K562 (cell line): ENCODE measurements around the gene LOC101059915.

Experiments used
- ATAC-seq: fragments of 200-7000 bp; cut with Tn5 transposase; 3 replicates; pipeline ENCODE4 v1.9.1; 2020; ENCODE audit warnings: moderate library complexity
- BruUV-seq: library from RNA; stranded (reverse); fragments of 400-500 nt; replicated peaks from 2 replicates; lab custom pipeline; 2021; lab: Mats Ljungman, UMichigan
- CTCF ChIA-PET: fragments of 300-600 bp; formaldehyde crosslinking; extraction: SDS; loops from one replicate; lab custom pipeline; 2021; ENCODE audit warnings: low intra/inter-chr PET ratio; lab: Yijun Ruan, JAX
- POLR2A ChIA-PET: fragments of 300-600, 350-650 bp; sonication (Branson Sonifier 250); formaldehyde crosslinking; extraction: SDS; loops from one replicate; lab custom pipeline; 2021; ENCODE audit warnings: antibody characterized with exemption, inconsistent platforms; lab: Yijun Ruan, JAX
- DNase-seq, 4 experiments: peaks; one replicate each; pipeline versions ENCODE4 v3.0.0 to v3.0.0-alpha.2; 2011 to 2018; ENCODE audit warnings: low spot score in 3 of 4, mixed read lengths in 3 of 4; ENCODE audit errors: extremely low read depth in 1 of 4
- FAIRE-seq: peaks from 2 replicates; lab custom pipeline; 2011; peaks lifted over from hg19 to GRCh38; lab: Jason Lieb, UNC
- H2AFZ ChIP-seq: 2 replicates; pipeline ENCODE4 v1.6.0; 2011; ENCODE audit warnings: low read depth, low read length, control low read depth, inconsistent platforms
- H3K27ac ChIP-seq: fragments of 200-600 bp; 3 replicates; pipeline ENCODE4 v1.8.0; 2011; ENCODE audit warnings: low read depth, mild to moderate bottlenecking, control low read depth, inconsistent platforms, low read length, moderate library complexity, mixed read lengths; ENCODE audit errors: extremely low read depth
- H3K27me3 ChIP-seq, 2 experiments: fragments of 300-600 bp in 1 of 2; 2 replicates in 1 of 2; 3 replicates in 1 of 2; pipeline versions ENCODE4 v1.6.0 to v1.8.0; 2011; ENCODE audit warnings: inconsistent platforms in 2 of 2, low read length in 2 of 2, mild to moderate bottlenecking in 1 of 2, mixed read lengths in 1 of 2, moderate library complexity in 1 of 2; ENCODE audit not compliant: control insufficient read depth in 2 of 2, insufficient read depth in 2 of 2
- H3K36me3 ChIP-seq: fragments of 300-600 bp; 3 replicates; pipeline ENCODE4 v1.8.0; 2011; ENCODE audit warnings: mild to moderate bottlenecking, low read length, inconsistent platforms; ENCODE audit not compliant: control insufficient read depth, insufficient read depth
- H3K4me1 ChIP-seq, 2 experiments: fragments of 200-600 bp in 1 of 2; replicated peaks in 1 of 2; 2 replicates in 1 of 2; 3 replicates in 1 of 2; pipeline versions ENCODE4 v1.5.1 to v1.8.0; 2011; ENCODE audit warnings: inconsistent platforms in 2 of 2, low read length in 2 of 2, mild to moderate bottlenecking in 1 of 2, mixed read lengths in 1 of 2, moderate library complexity in 1 of 2; ENCODE audit not compliant: control insufficient read depth in 2 of 2, insufficient read depth in 2 of 2
- H3K4me2 ChIP-seq: 2 replicates; pipeline ENCODE4 v1.6.1; 2011; ENCODE audit warnings: low read length, control low read depth, inconsistent platforms, mixed read lengths; ENCODE audit not compliant: insufficient read depth
- H3K4me3 ChIP-seq: fragments of 200-600 bp; sonication (generic), shearing (Covaris generic); 2 replicates; pipeline ENCODE4 v1.5.1; 2016; ENCODE audit warnings: control low read depth, inconsistent platforms
- H3K79me2 ChIP-seq: fragments of 200-600 bp; 3 replicates; pipeline ENCODE4 v1.8.0; 2011; ENCODE audit warnings: low read length, inconsistent platforms; ENCODE audit not compliant: control insufficient read depth, insufficient read depth
- H3K9ac ChIP-seq, 2 experiments: 2 replicates each; pipeline versions ENCODE4 v1.6.0 to v1.6.1; 2011; ENCODE audit warnings: low read depth in 2 of 2, low read length in 2 of 2, control low read depth in 1 of 2, inconsistent platforms in 1 of 2, mild to moderate bottlenecking in 1 of 2, mixed read lengths in 1 of 2; ENCODE audit not compliant: insufficient read depth in 1 of 2
- H3K9me1 ChIP-seq: one replicate; pipeline ENCODE4 v1.6.0; 2011; ENCODE audit warnings: inconsistent platforms, mild to moderate bottlenecking, low read length, moderate library complexity; ENCODE audit not compliant: control insufficient read depth, insufficient read depth
- H3K9me3 ChIP-seq: replicated peaks from 2 replicates; pipeline ENCODE4 v1.5.1; 2011; ENCODE audit warnings: low read depth, low read length, inconsistent platforms; ENCODE audit not compliant: control insufficient read depth, insufficient read depth
- H4K20me1 ChIP-seq: replicated peaks from 2 replicates; pipeline ENCODE4 v1.6.1; 2011; ENCODE audit warnings: low read length, inconsistent platforms, mixed read lengths; ENCODE audit not compliant: control insufficient read depth, insufficient read depth
- CEBPG ChIP-seq, 3 experiments: fragments of 200-800 bp in 1 of 3; sonication (Bioruptor generic) in 1 of 3; sonication (generic) in 1 of 3; formaldehyde crosslinking in 1 of 3; IDR thresholded peaks in 2 of 3; conservative IDR thresholded peaks in 1 of 3; 2 replicates each; pipeline versions ENCODE4 v1.6.1 to v1.8.0; 2016 to 2022; ENCODE audit warnings: missing compliant biosample characterization in 2 of 3, missing genetic modification characterization in 2 of 3, mild to moderate bottlenecking in 1 of 3, missing genetic modification reagents in 1 of 3
- COPS2 ChIP-seq: fragments of 450-650 bp; conservative IDR thresholded peaks from 2 replicates; pipeline ENCODE4 v1.6.1; 2016; ENCODE audit warnings: mild to moderate bottlenecking, moderate library complexity
- ELF1 ChIP-seq: fragments of 200-800 bp; sonication (Bioruptor generic); IDR thresholded peaks from 2 replicates; pipeline ENCODE4 v1.6.1; 2016; ENCODE audit warnings: missing genetic modification characterization, missing compliant biosample characterization
- ELF2 ChIP-seq: fragments of 250-450 bp; sonication (Bioruptor Pico); IDR thresholded peaks from 2 replicates; pipeline ENCODE4 v1.5.0; 2021; ENCODE audit warnings: mild to moderate bottlenecking
- HNRNPH1 ChIP-seq: fragments of 200-400 bp; formaldehyde crosslinking; optimal IDR thresholded peaks from 2 replicates; pipeline ENCODE3; 2017; ENCODE audit warnings: low read depth, mild to moderate bottlenecking, low read length, moderate library complexity
- PML ChIP-seq: IDR thresholded peaks from 2 replicates; pipeline ENCODE4 v1.6.1; 2012; ENCODE audit warnings: low read length, inconsistent platforms
- SMARCA5 ChIP-seq: fragments of 450-650 bp; IDR thresholded peaks from 2 replicates; pipeline ENCODE4 v1.6.1; 2016
- TAF15 ChIP-seq: fragments of 200-400 bp; formaldehyde crosslinking; IDR thresholded peaks from 2 replicates; pipeline ENCODE4 v1.6.1; 2017; ENCODE audit warnings: mild to moderate bottlenecking, low read depth, low read length, moderate library complexity
- TCFL5 ChIP-seq: fragments of 250-450 bp; sonication (Bioruptor Pico); conservative IDR thresholded peaks from 2 replicates; pipeline ENCODE4 v1.6.1; 2021; ENCODE audit warnings: mild to moderate bottlenecking, moderate library complexity, matching md5 sums
- THRAP3 ChIP-seq: fragments of 450-650 bp; IDR thresholded peaks from 2 replicates; pipeline ENCODE4 v1.6.1; 2016; ENCODE audit warnings: mild to moderate bottlenecking, inconsistent platforms, borderline replicate concordance
- USF2 ChIP-seq: sonication (generic); formaldehyde crosslinking; IDR thresholded peaks from 2 replicates; pipeline ENCODE4 v1.5.0; 2020; ENCODE audit warnings: missing genetic modification reagents
- ZC3H11A ChIP-seq: IDR thresholded peaks from 2 replicates; pipeline ENCODE4 v1.6.1; 2012; ENCODE audit warnings: low read depth, low read length, improper control_type of control experiment
- ZC3H4 ChIP-seq: sonication (generic); formaldehyde crosslinking; IDR thresholded peaks from 2 replicates; pipeline ENCODE4 v1.9.0; 2021; ENCODE audit warnings: missing genetic modification reagents, borderline replicate concordance
- ZNF23 ChIP-seq: fragments of 250-450 bp; sonication (Bioruptor Pico); IDR thresholded peaks from 2 replicates; pipeline ENCODE4 v1.4.0; 2020; ENCODE audit warnings: mild to moderate bottlenecking
- ZNF780A ChIP-seq: fragments of 250-450 bp; sonication (Bioruptor Pico); IDR thresholded peaks from 2 replicates; pipeline ENCODE4 v1.5.0; 2021; ENCODE audit warnings: mild to moderate bottlenecking
- WGBS: fragments of 100-300 bp; shearing (Covaris generic); methylation state at CpG from one replicate; pipeline ENCODE4 v1.1.6; 2016; ENCODE audit warnings: low coverage, mixed read lengths; ENCODE audit not compliant: insufficient coverage; ENCODE audit errors: missing lambda C conversion rate; 5-methylcytosine and 5-hydroxymethylcytosine counted together
- in situ Hi-C: fragments of 300-500 bp; cut with MboI; formaldehyde crosslinking; loops from 4 replicates; pipeline ENCODE4 v1.15.0; 2018; ENCODE audit warnings: inconsistent platforms, mixed read lengths
- intact Hi-C: fragments of 100-400 bp; cut with micrococcal nuclease; formaldehyde crosslinking; loops from 2 replicates; pipeline ENCODE4 v1.14.2; 2022

LOC101059915 gene

GRCh38 chrX:71664889-71665491 is 2.4 kb upstream of the LOC101059915 start:
- FAIRE-seq (no peak), ATAC-seq (no peak), DNase-seq (no peak)
- in situ Hi-C loops = loop anchor here (25.0 kb wide), 1 partner anchor 197 kb away; no protein-coding TSS in a partner anchor
- TF ChIP-seq THRAP3 = no peak
- TF ChIP-seq TAF15 = no peak
- TF ChIP-seq ZNF780A (CRISPR knock-in tag) = no peak
- no peak for TF ChIP-seq COPS2
- TF ChIP-seq ZC3H4 = no peak
- WGBS = 34% methylated on average over 7 of the region's 16 CpGs
- intact Hi-C loops = no loop called here
- no peak overlapping the region for H3K4me3 ChIP-seq
- H3K9ac ChIP-seq = no peak overlapping the region
- no peak overlapping the region for H3K27ac ChIP-seq
- H4K20me1 ChIP-seq = no peaks in the 10 kb centered on the region
- H3K36me3 ChIP-seq = no peaks in the 10 kb centered on the region
- no peak overlapping the region for H3K4me2 ChIP-seq
- BruUV-seq = no TSS peak
- CTCF ChIA-PET = no interaction called here
- H3K27me3 ChIP-seq = peaks cover 4 to 31% of the 10 kb centered on the region in 2 experiments; a peak in 3 of 5 replicates
- no peaks in the 10 kb centered on the region for H3K9me3 ChIP-seq
- H3K4me1 ChIP-seq = peaks cover 0 to 16% of the 10 kb centered on the region in 2 experiments; a peak in 3 of 5 replicates
- POLR2A ChIA-PET = interaction anchor here (0.6 kb wide), 1 partner anchor 42 kb away, joined by 4 read pairs; no protein-coding TSS in a partner anchor
- H3K79me2 ChIP-seq = no peaks in the 10 kb centered on the region
- H3K9me1 ChIP-seq = no peaks in the 10 kb centered on the region
- H2AFZ ChIP-seq = no peak overlapping the region

GRCh38 chrX:71665747-71666146 is 1.6 kb upstream of the LOC101059915 start:
- FAIRE-seq (no peak), DNase-seq (no peak), ATAC-seq (no peak)
- Histone ChIP-seq H3K4me1 (peaks cover 0 to 16% of the 10 kb centered on the region in 2 experiments; a peak in 3 of 5 replicates), H2AFZ (no peak overlapping the region), H3K27me3 (peaks cover 4 to 30% of the 10 kb centered on the region in 2 experiments; a peak in 3 of 5 replicates), H3K4me3 (no peak overlapping the region), H3K36me3 (no peaks in the 10 kb centered on the region), H3K9ac (no peak overlapping the region), H3K9me1 (no peaks in the 10 kb centered on the region), H3K79me2 (no peaks in the 10 kb centered on the region), H4K20me1 (no peaks in the 10 kb centered on the region)
- CTCF ChIA-PET = no interaction called here
- in situ Hi-C loops (loop anchor here (25.0 kb wide), 1 partner anchor 197 kb away; no protein-coding TSS in a partner anchor), intact Hi-C loops (no loop called here)
- 15% methylated on average over 5 of the region's 10 CpGs for WGBS
- no TSS peak for BruUV-seq
- POLR2A ChIA-PET = interaction anchor here (0.6 kb wide), 1 partner anchor 576 kb away, joined by 3 read pairs; no protein-coding TSS in a partner anchor
- no peak for TF ChIP-seq ZC3H11A
- no peak for TF ChIP-seq SMARCA5
- no peak for TF ChIP-seq USF2 (CRISPR knock-in tag)
- no peak for TF ChIP-seq ELF1 (tag)
- no peak for TF ChIP-seq PML
- no peak for TF ChIP-seq CEBPG (CRISPR knock-in tag; IDR thresholded peaks at IDR 0.05)
- TF ChIP-seq CEBPG (tag; conservative IDR thresholded peaks at IDR 0.05 in 1 of 2, IDR thresholded peaks at IDR 0.05 in 1 of 2) = no peak
- TF ChIP-seq TCFL5 (CRISPR knock-in tag) = no peak
- no peak for TF ChIP-seq ZNF23 (CRISPR knock-in tag)
- TF ChIP-seq ELF2 (CRISPR knock-in tag) = no peak
- no peak for TF ChIP-seq HNRNPH1
- TF ChIP-seq, all 486 proteins: peak for 0
- Histone ChIP-seq H3K9me3 (no peaks in the 10 kb centered on the region), H3K4me2 (no peak overlapping the region), H3K27ac (no peak overlapping the region)
